OCI-LY7 (cell line): ENCODE data around the gene BBOF1. TPM values are rescaled to one million over a fixed set of nuclear protein-coding genes. Genes with fewer than 3 reads are reported as not detected.

ENCODE experiments used
- BruUV-seq: library from RNA; stranded (reverse); fragments of 400-500 nt; replicated peaks from 2 replicates; lab custom pipeline; 2021; lab: Mats Ljungman, UMichigan
- CTCF ChIA-PET: fragments of 300-600 bp; sonication (Branson Sonifier 250); formaldehyde crosslinking; loops from one replicate; lab custom pipeline; 2022; ENCODE audit warnings: antibody characterized with exemption; ENCODE audit not compliant: unreplicated experiment; lab: Charles Lee
- POLR2A ChIA-PET: fragments of 300-600 bp; sonication (Branson Sonifier 250); formaldehyde crosslinking; loops from one replicate; lab custom pipeline; 2022; ENCODE audit warnings: antibody characterized with exemption; lab: Charles Lee
- DNase-seq: peaks from one replicate; pipeline ENCODE4 v3.0.0-alpha.2; 2015; ENCODE audit warnings: low spot score
- H2AFZ ChIP-seq: fragments of 200-600 bp; sonication (generic), shearing (Covaris generic); 2 replicates; pipeline ENCODE4 v1.6.1; 2014; ENCODE audit warnings: mild to moderate bottlenecking, antibody characterized with exemption, low read length, moderate library complexity
- H3K27ac ChIP-seq: fragments of 200-600 bp; sonication (generic); 2 replicates; pipeline ENCODE4 v1.5.1; 2014; ENCODE audit warnings: mixed run types, low read depth, mild to moderate bottlenecking, moderate library complexity, low read length, inconsistent platforms; ENCODE audit not compliant: poor library complexity, severe bottlenecking
- H3K36me3 ChIP-seq: fragments of 200-600 bp; sonication (generic); 2 replicates; pipeline ENCODE4 v1.6.1; 2014; ENCODE audit warnings: mild to moderate bottlenecking, antibody characterized with exemption, low read length, moderate library complexity, mixed read lengths; ENCODE audit not compliant: insufficient read depth
- H3K4me1 ChIP-seq: fragments of 200-600 bp; sonication (generic); 2 replicates; pipeline ENCODE4 v1.5.1; 2014; ENCODE audit warnings: mild to moderate bottlenecking, low read length; ENCODE audit not compliant: insufficient read depth, poor library complexity, severe bottlenecking
- H3K4me2 ChIP-seq: fragments of 200-600 bp; sonication (generic); 2 replicates; pipeline ENCODE4 v1.6.1; 2014; ENCODE audit warnings: mild to moderate bottlenecking, low read length
- H3K4me3 ChIP-seq: fragments of 200-600 bp; sonication (generic); 2 replicates; pipeline ENCODE4 v1.5.1; 2014; ENCODE audit warnings: mild to moderate bottlenecking, low read depth, low read length; ENCODE audit not compliant: poor library complexity, severe bottlenecking
- H3K79me2 ChIP-seq: fragments of 200-600 bp; sonication (generic); 2 replicates; pipeline ENCODE4 v1.6.1; 2016; ENCODE audit warnings: low read depth, mild to moderate bottlenecking, low read length, moderate library complexity, mixed read lengths; ENCODE audit not compliant: insufficient read depth
- H3K9me2 ChIP-seq: fragments of 200-600 bp; sonication (generic); 2 replicates; pipeline ENCODE4 v1.6.1; 2016; ENCODE audit warnings: mild to moderate bottlenecking, low read length, mixed read lengths; ENCODE audit not compliant: insufficient read depth
- H3K9me3 ChIP-seq: fragments of 200-600 bp; sonication (generic); 2 replicates; pipeline ENCODE4 v1.6.1; 2014; ENCODE audit warnings: mild to moderate bottlenecking, mixed run types, low read length, mixed read lengths
- H4K20me1 ChIP-seq: fragments of 200-600 bp; sonication (generic); 2 replicates; pipeline ENCODE4 v1.6.1; 2014; ENCODE audit warnings: mild to moderate bottlenecking, antibody characterized with exemption, low read length, moderate library complexity, mixed read lengths; ENCODE audit not compliant: insufficient read depth
- CTCF ChIP-seq: fragments of 200-600 bp; sonication (generic); conservative IDR thresholded peaks from 2 replicates; pipeline ENCODE4 v1.5.1; 2014; ENCODE audit warnings: mild to moderate bottlenecking, antibody characterized with exemption, low read length, moderate library complexity, mixed read lengths
- EZH2phosphoT487 ChIP-seq: fragments of 200-600 bp; sonication (generic); IDR thresholded peaks from 2 replicates; pipeline ENCODE4 v1.6.1; 2018; ENCODE audit warnings: low read depth, borderline replicate concordance, mild to moderate bottlenecking, mixed run types, antibody characterized with exemption, low read length, moderate library complexity, mixed read lengths
- intact Hi-C: fragments of 100-400 bp; cut with micrococcal nuclease; formaldehyde crosslinking; loops from one replicate; pipeline ENCODE4 v1.10.0; 2022; ENCODE audit not compliant: unreplicated experiment
- total RNA-seq, 2 experiments: library from RNA; depleted of rRNA in 1 of 2; stranded (reverse); fragments of >200 nt in 1 of 2; shearing (Covaris generic) in 1 of 2; gene quantifications; 2 replicates each; pipeline ENCODE4 v1.2.3, GENCODE V29; 2014 to 2022

The BBOF1 gene
- total RNA-seq, 2 experiments from 2014 or later: 1.7 to 3.2 TPM

- TSS peak; percentile 49 for BruUV-seq
- ChIA-PET CTCF (no interaction called here), POLR2A (no interaction called here)
- H3K27ac ChIP-seq: peak overlapping the region; percentile 31
- intact Hi-C loops: loop anchor here (2.0 to 5.0 kb wide), 3 partner anchors 66 to 131 kb away; partner anchors contain the start of genes ALDH6A1, COQ6, FAM161B and LIN52
- H3K36me3 ChIP-seq: no peaks in the 10 kb centered on the region
- peaks cover 3% of the 10 kb centered on the region for H3K4me1 ChIP-seq
- H3K9me2 ChIP-seq: no peaks in the 10 kb centered on the region
- H2AFZ ChIP-seq: peak overlapping the region; percentile 92
- H4K20me1 ChIP-seq: no peaks in the 10 kb centered on the region
- no peaks in the 10 kb centered on the region for H3K9me3 ChIP-seq
- H3K79me2 ChIP-seq: no peaks in the 10 kb centered on the region
- H3K4me2 ChIP-seq: peak overlapping the region; percentile 88
- no peak for DNase-seq
- no peak for TF ChIP-seq EZH2phosphoT487
- no peak for TF ChIP-seq CTCF
- peak overlapping the region; percentile 86 for H3K4me3 ChIP-seq
Observed at GRCh38 chr14:74018174-74018585, 969 bp upstream of the BBOF1 start.

DNA sequence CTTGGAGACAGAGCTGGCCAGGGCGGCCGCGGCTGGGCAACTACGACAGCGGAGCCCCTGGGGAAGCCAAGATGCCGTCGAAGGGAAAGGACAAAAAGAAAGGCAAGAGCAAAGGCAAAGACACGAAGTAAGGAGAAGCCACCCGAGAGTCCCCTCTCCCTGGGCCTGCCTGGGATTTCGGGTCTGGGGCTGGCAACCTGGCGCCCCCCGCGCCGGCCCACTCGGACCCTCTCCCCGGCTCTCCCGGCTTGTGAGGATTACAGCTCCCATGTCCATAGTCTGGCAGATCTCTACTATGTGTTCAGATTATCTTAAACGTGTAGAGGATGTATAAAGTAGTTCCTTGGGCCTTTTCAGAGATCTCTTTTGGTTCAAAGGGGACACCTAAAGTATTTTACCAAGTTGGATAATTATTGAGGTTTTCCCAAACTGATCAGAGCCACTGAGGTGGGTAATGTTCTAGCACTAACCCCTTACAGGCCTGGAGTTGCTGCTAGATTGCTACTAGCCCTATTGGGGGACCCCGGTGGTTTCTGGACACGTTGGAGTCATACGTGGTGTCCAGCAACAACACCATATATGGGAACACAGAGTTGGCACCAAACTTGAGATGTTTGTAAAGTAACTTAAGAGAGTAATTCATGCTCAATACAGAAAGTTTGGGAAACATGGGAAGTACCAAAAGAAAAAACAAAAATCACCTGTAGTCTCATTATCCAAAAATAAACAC lies 424 bp downstream of the BBOF1 start:
- H4K20me1 ChIP-seq: no peaks in the 10 kb centered on the region
- POLR2A ChIA-PET: no interaction called here
- H3K4me1 ChIP-seq: peaks cover 3% of the 10 kb centered on the region
- no peak for TF ChIP-seq CTCF
- TF ChIP-seq EZH2phosphoT487: no peak
- H3K4me3 ChIP-seq: peak overlapping the region; percentile 86
- no peaks in the 10 kb centered on the region for H3K9me2 ChIP-seq
- CTCF ChIA-PET: no interaction called here
- H3K27ac ChIP-seq: no peak overlapping the region
- H3K79me2 ChIP-seq: no peaks in the 10 kb centered on the region
- H3K36me3 ChIP-seq: no peaks in the 10 kb centered on the region
- BruUV-seq: TSS peak; percentile 67
- H2AFZ ChIP-seq: peak overlapping the region; percentile 78
- peak overlapping the region; percentile 88 for H3K4me2 ChIP-seq
- intact Hi-C loops: loop anchor here (2.0 to 5.0 kb wide), 3 partner anchors 65 to 132 kb away; partner anchors contain the start of genes ALDH6A1, COQ6, FAM161B and LIN52
- DNase-seq: no peak
- no peaks in the 10 kb centered on the region for H3K9me3 ChIP-seq

DNA sequence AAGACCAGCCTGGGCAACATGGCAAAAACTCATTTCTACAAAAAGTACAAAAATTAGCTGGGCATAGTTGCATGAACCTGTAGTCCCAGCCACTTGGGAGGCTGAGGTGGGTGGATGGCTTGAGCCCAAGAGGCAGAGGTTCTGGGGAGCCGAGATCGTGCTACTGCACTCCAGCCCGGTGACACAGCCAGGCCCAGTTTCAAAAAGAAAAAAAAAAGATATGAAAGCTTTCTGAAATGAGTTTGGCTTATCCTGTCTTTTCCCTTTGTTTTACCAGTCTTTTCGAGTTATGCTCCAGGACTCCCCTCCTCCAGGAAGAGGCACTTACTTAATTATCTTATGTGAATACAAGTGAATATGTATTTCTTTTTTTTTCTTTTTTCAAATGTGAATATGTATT lies 3.2 kb downstream of the BBOF1 start:
- intact Hi-C loops: no loop called here
- peaks cover 3% of the 10 kb centered on the region for H3K4me1 ChIP-seq
- no peaks in the 10 kb centered on the region for H3K79me2 ChIP-seq
- no peak overlapping the region for H3K4me3 ChIP-seq
- no peaks in the 10 kb centered on the region for H3K9me3 ChIP-seq
- H3K9me2 ChIP-seq: no peaks in the 10 kb centered on the region
- H2AFZ ChIP-seq: no peak overlapping the region
- no peak overlapping the region for H3K27ac ChIP-seq
- TF ChIP-seq EZH2phosphoT487 (no peak), CTCF (no peak)
- no peak for DNase-seq
- no peaks in the 10 kb centered on the region for H3K36me3 ChIP-seq
- BruUV-seq: no TSS peak
- no peak overlapping the region for H3K4me2 ChIP-seq
- POLR2A ChIA-PET: no interaction called here
- CTCF ChIA-PET: no interaction called here
- no peaks in the 10 kb centered on the region for H4K20me1 ChIP-seq
